Progenitor cell of endocrine pancreas (in vitro differentiated cells): Measurements from ENCODE around the gene ATG7. TPM values are rescaled to one million over a fixed set of nuclear protein-coding genes. Genes with fewer than 3 reads are reported as not detected.
A peak's percentile ranks its signal among the peaks of the same experiment; 100 is the strongest.

Experiments used
- DNase-seq: peaks from one replicate; pipeline ENCODE4 v3.0.0; 2021; ENCODE audit warnings: low spot score; ENCODE audit not compliant: unreplicated experiment
- H3K27ac Mint-ChIP-seq: 2 replicates; pipeline ENCODE4 v1.8.0; 2021; ENCODE audit warnings: mild to moderate bottlenecking, moderate library complexity, mixed read lengths
- H3K27me3 Mint-ChIP-seq: 2 replicates; pipeline ENCODE4 v1.8.0; 2021; ENCODE audit warnings: mixed read lengths
- H3K36me3 Mint-ChIP-seq: 2 replicates; pipeline ENCODE4 v1.8.0; 2022; ENCODE audit warnings: mixed read lengths; ENCODE audit not compliant: insufficient read depth
- H3K4me1 Mint-ChIP-seq: 2 replicates; pipeline ENCODE4 v1.8.0; 2021; ENCODE audit warnings: low read depth, mixed read lengths
- H3K4me3 Mint-ChIP-seq: 2 replicates; pipeline ENCODE4 v1.8.0; 2021; ENCODE audit warnings: low read depth, mild to moderate bottlenecking, moderate library complexity, mixed read lengths
- H3K9me3 Mint-ChIP-seq: 2 replicates; pipeline ENCODE4 v1.8.0; 2021; ENCODE audit warnings: low read depth, mixed read lengths
- total RNA-seq: library from RNA; stranded (reverse); gene quantifications from 2 replicates; pipeline ENCODE4 v1.2.1, GENCODE V29; 2021
- TF ChIP-seq, protein P1 (sequence below): fragments of 200-600 bp; sonication (generic); IDR thresholded peaks from one replicate; pipeline ENCODE4 v1.5.0; 2021; ENCODE audit warnings: antibody characterized with exemption, mild to moderate bottlenecking; ENCODE audit not compliant: unreplicated experiment

The ATG7 gene
- total RNA-seq, 1 donor from 2014 or later = 29.1 TPM

GRCh38 chr3:11563159-11563864 lies 291.1 kb downstream of the ATG7 start:
- H3K4me1 Mint-ChIP-seq = no peaks in the 10 kb centered on the region
- H3K36me3 Mint-ChIP-seq = peaks cover 15% of the 10 kb centered on the region
- no peaks in the 10 kb centered on the region for H3K9me3 Mint-ChIP-seq
- peak overlapping the region; percentile 77 for H3K27ac Mint-ChIP-seq
- DNase-seq = no peak
- no peaks in the 10 kb centered on the region for H3K27me3 Mint-ChIP-seq
- no peak overlapping the region for H3K4me3 Mint-ChIP-seq
- TF ChIP-seq, protein P1, sequence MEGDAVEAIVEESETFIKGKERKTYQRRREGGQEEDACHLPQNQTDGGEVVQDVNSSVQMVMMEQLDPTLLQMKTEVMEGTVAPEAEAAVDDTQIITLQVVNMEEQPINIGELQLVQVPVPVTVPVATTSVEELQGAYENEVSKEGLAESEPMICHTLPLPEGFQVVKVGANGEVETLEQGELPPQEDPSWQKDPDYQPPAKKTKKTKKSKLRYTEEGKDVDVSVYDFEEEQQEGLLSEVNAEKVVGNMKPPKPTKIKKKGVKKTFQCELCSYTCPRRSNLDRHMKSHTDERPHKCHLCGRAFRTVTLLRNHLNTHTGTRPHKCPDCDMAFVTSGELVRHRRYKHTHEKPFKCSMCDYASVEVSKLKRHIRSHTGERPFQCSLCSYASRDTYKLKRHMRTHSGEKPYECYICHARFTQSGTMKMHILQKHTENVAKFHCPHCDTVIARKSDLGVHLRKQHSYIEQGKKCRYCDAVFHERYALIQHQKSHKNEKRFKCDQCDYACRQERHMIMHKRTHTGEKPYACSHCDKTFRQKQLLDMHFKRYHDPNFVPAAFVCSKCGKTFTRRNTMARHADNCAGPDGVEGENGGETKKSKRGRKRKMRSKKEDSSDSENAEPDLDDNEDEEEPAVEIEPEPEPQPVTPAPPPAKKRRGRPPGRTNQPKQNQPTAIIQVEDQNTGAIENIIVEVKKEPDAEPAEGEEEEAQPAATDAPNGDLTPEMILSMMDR = no peak

- Mint-ChIP-seq H3K27me3 (no peaks in the 10 kb centered on the region), H3K4me1 (no peaks in the 10 kb centered on the region), H3K4me3 (no peak overlapping the region), H3K9me3 (no peaks in the 10 kb centered on the region), H3K27ac (no peak overlapping the region), H3K36me3 (peaks cover 15% of the 10 kb centered on the region)
- TF ChIP-seq, protein P1 = no peak
- no peak for DNase-seq
Measured at GRCh38 chr3:11563865-11564185, 291.6 kb downstream of the ATG7 start.

DNA sequence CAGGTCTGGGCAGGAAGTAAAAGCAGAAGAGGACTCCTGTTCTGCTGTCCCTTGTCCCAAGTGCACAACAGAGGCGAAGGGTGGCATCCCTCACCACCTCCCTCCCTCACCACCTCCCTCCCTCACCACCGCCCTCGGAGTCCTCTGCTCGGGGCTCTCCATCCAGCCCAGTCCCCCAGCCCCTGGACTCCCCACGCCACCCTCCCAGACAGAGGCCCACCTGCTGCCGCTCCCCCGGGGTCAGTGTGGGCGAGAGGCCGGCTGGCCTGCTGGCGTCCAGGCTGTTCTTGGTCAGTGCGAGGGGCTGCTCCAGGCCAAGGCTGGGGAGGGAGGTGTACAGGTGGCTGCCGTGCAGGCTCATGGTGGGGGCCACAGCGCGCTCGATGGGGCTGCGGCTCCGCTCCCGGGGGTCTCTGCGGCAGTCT lies 292.4 kb downstream of the ATG7 start:
- H3K4me3 Mint-ChIP-seq = no peak overlapping the region
- no peaks in the 10 kb centered on the region for H3K9me3 Mint-ChIP-seq
- no peaks in the 10 kb centered on the region for H3K27me3 Mint-ChIP-seq
- peaks cover 15% of the 10 kb centered on the region for H3K36me3 Mint-ChIP-seq
- peak overlapping the region; percentile 29 for H3K27ac Mint-ChIP-seq
- TF ChIP-seq, protein P1 = no peak
- no peak for DNase-seq
- H3K4me1 Mint-ChIP-seq = no peaks in the 10 kb centered on the region

DNA sequence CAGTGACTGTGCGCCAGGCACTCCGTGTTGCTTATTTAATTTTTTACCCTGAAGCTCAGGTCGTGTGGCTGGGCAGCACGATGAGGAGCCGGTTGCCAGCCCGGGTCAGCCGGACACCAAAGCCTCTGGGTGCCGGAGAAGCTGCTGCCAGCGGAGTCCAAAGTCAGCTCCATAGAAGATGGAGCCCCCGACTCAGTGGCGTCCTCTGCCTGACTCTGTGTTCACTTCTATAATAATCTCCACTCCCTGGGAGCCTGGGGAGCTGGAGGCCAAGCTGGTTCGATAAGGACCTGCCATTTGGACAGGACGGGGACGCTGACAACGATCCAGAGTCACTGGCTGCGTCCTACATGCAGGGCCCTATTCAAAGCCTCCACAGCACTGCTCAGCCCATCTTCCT lies 292.9 kb downstream of the ATG7 start:
- H3K27me3 Mint-ChIP-seq = no peaks in the 10 kb centered on the region
- no peaks in the 10 kb centered on the region for H3K4me1 Mint-ChIP-seq
- TF ChIP-seq, protein P1 = no peak
- no peak overlapping the region for H3K4me3 Mint-ChIP-seq
- H3K9me3 Mint-ChIP-seq = no peaks in the 10 kb centered on the region
- no peak for DNase-seq
- peak overlapping the region; percentile 78 for H3K27ac Mint-ChIP-seq
- peaks cover 15% of the 10 kb centered on the region for H3K36me3 Mint-ChIP-seq

DNA sequence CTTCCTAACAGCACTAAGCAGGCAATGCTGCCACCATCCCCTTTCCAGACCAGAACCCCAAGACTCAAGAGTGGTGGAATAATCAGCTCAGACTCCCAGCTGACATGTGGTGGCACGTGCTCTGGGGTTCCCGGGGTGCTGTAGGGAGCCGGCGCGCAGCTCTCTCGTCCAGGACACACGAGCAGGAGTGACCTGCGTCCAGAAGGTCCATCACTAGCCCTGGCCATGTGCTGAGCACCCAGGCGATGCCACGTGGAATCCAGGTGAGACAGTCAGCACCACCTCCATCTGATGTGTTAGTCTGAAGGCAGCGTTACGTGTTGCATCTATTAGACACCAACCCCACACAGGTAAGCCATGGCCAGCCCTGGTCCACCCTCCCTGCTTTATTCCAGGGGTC lies 293.3 kb downstream of the ATG7 start:
- Mint-ChIP-seq H3K27me3 (no peaks in the 10 kb centered on the region), H3K4me3 (no peak overlapping the region), H3K9me3 (no peaks in the 10 kb centered on the region), H3K27ac (peak overlapping the region; percentile 78), H3K36me3 (peaks cover 14% of the 10 kb centered on the region), H3K4me1 (no peaks in the 10 kb centered on the region)
- TF ChIP-seq, protein P1 = no peak
- no peak for DNase-seq
